Hippocampal formation (tissue), 2 donors: ENCODE data around the gene DBF4.
"Not testable (repeated sequence)": the region's sequence is repeated elsewhere in the genome, so short reads cannot be mapped to it uniquely, and the experiment has no call there.

ENCODE experiments used
- DNase-seq, 2 donors: peaks; one replicate each; lab custom pipeline; 2025; lab: John Stamatoyannopoulos, UW

DBF4 gene, protein sequence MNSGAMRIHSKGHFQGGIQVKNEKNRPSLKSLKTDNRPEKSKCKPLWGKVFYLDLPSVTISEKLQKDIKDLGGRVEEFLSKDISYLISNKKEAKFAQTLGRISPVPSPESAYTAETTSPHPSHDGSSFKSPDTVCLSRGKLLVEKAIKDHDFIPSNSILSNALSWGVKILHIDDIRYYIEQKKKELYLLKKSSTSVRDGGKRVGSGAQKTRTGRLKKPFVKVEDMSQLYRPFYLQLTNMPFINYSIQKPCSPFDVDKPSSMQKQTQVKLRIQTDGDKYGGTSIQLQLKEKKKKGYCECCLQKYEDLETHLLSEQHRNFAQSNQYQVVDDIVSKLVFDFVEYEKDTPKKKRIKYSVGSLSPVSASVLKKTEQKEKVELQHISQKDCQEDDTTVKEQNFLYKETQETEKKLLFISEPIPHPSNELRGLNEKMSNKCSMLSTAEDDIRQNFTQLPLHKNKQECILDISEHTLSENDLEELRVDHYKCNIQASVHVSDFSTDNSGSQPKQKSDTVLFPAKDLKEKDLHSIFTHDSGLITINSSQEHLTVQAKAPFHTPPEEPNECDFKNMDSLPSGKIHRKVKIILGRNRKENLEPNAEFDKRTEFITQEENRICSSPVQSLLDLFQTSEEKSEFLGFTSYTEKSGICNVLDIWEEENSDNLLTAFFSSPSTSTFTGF

DNA sequence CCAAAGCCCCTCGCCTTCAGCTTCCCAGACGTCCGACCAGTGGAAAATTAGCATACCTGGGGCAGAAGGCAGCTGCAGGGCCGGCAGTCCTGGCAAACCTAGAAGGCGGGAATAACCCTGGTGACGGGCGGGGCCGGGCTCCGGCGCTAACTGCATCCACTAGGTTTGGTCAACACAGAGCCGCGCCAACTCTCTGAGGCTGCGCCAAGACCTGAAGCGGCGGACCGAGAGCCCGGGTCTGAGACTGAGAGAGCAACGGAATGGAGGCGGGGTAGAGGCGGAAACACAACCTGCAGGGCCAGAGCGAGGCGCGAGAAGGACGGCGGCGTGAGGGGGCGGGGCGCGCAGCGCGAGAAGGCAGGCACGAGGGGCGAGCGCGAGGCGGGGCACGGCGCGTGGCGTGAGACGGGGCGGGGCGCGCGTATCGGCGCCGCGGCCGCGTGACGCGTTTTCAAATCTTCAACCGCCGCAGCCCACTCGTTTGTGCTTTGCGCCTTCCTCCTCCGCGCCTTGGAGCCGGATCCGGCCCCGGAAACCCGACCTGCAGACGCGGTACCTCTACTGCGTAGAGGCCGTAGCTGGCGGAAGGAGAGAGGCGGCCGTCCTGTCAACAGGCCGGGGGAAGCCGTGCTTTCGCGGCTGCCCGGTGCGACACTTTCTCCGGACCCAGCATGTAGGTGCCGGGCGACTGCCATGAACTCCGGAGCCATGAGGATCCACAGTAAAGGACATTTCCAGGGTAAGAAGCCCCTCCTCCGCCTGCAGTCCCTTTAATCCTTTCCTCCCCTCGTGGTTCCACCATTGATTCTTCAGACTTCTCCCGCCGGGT lies at the start of gene DBF4, which contains the start of gene SLC25A40:
Gene DBF4 (plus strand): TSS at position 454 of the 829 bp plus-strand sequence. CDS start 240 bp downstream, at position 694.
Gene SLC25A40 (minus strand): TSS at position 321 of the 829 bp plus-strand sequence. CDS start 17,633 bp downstream, outside the sequence.
- peak; percentile 83 to 90 for DNase-seq

GRCh38 chr7:87828383-87828782 lies 47.9 kb upstream of the DBF4 start:
- not testable (repeated sequence) for DNase-seq

- no peak for DNase-seq
These were observed 45.2 kb upstream of the DBF4 start for GRCh38 chr7:87831097-87831496.

- DNase-seq = no peak
These were observed 43.2 kb upstream of the DBF4 start for GRCh38 chr7:87833130-87833529.

DNA sequence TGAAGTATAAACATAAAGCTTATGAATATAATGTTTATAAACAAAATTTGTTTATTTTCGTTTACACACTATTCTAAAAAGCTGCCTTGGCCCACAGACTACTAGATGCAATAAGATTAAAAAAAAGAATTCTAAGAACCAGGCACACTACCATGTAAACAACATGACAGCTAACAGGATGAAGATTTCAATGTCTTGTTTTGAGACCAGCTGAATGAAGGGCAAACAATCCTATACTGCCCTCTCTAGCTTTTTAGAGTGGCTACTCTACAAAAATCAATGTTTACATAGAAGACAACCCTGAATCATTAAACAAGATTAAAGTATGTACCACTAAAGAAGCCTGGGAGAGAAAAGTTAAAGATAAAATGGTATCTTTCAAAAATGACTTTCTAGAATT lies 38.7 kb upstream of the DBF4 start:
- DNase-seq = no peak

DNA sequence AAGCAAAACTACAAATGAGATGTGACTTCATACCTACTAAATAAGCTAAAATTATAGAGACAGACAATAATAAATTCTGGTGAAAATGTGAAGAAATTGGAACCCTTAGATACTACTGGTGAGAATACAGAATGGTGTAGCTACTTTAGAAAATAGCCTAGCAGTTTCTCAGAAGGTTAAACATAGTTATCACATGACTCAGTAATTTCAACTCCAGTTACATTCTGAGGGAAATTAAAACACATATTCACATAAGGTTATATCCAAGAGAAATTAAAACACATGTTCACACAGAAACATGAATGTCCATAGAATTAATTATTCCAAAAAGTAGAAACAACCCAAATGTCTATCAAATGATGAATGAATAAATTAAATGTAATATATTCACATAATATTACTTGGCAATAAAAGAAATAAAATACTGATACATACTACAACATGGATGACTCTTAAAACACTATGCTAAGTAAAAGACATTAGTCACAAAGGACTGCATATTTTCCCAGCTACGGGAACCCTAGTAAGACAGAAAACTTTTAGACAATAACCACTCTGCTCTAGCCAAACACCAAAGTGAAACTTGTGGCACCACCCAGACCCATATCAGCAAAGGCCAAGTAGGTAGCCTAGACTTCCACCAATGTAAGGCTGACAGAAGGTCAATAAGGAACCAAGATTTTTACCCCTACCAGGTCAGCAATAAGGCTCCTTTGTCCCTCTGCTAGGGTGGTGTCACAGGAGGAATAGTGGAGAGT lies 25.3 kb upstream of the DBF4 start:
- no peak for DNase-seq

DNA sequence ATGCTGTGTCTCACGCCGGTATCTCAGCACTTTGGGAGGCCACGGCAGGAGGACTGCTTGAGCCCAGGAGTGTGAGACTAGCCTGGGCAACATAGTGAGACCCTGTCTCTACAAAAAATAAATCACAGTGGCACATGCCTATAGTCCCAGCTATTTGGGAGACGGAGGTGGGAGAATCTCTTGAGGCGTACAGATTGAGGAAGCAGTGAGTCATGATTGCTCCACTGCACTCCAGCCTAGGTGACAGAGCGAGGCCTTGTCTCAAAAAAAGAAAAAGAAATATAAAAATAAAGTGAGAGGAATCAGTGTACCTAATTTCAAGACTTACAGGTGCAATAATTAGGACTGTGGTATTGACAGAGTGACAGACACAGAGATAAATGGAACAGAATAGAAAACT lies 24.0 kb upstream of the DBF4 start:
- no peak for DNase-seq

GRCh38 chr7:87853237-87853864 lies 22.9 kb upstream of the DBF4 start:
- no peak for DNase-seq

DNA sequence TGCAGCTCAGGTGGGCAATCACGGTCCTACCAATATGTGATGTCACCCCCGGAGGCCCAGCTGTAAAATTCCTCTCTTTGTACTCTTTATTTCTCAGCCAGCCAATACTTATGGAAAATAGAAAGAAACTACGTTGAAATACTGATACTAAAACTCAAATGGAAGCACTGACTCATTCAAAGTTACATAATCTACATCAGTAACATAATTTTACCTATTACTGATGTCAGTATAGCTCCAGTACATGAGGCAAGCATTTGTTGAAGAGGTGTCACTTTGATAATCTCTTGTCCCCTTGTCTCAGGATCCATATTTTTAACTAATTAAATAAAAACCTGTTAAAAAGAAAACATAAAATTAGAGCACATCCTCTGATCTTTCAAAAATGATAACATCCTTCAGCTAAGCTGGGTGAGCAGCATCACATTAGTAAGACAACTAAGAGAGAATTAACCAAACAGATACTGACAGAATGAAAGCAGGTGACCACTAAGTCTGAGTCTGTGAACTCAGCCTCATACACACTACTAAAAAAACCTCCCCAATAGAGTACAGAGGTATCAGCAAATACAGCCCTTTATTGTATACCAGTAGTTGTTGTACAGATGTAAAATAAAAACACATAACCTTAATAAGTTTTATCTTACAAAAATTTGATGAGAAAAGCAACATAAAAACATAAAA lies 17.7 kb upstream of the DBF4 start:
- DNase-seq = no peak

DNA sequence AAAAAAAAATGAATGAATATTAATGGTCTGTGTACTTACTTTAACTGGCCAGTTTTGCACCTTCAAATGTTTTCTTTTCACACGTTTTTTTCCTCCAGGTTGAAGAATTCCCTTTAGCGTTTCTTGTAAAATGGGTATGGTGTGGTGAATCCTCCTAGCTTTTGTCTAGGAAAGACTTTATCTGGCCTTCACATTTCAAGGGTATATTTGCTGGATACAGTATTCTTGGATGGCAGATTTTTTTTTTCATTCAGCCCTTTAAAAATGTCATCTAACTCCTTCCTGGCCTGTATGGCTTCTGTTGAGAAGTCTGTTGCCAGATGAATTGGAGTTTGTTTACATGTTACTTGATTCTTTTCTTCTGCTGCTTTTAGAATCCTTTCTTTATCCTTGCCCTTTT lies 10.2 kb upstream of the DBF4 start:
- no peak for DNase-seq

DNA sequence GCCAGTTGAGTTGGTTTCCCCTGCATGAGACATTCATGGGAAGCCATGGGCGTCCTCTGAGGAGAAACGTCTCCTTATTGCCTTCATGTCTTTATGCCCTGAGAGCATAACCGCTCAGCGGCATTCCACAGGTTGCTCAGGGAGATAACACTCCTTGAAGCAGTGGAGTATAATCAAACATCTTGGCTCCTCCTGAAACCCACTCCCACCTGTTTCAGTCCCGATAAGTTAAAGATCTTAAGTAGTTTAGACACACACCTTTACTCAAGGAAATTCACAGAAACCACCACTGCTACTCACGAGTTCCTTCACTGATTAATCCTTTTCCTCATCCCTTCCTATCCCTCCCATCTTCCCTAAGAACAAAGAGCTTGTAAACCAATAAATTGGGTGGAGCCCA lies 9.8 kb upstream of the DBF4 start:
- not testable (repeated sequence) for DNase-seq

GRCh38 chr7:87870471-87870870 lies 5.8 kb upstream of the DBF4 start:
- DNase-seq = no peak

- DNase-seq = no peak
These were observed 3.9 kb upstream of the DBF4 start for GRCh38 chr7:87872346-87872745.

DNA sequence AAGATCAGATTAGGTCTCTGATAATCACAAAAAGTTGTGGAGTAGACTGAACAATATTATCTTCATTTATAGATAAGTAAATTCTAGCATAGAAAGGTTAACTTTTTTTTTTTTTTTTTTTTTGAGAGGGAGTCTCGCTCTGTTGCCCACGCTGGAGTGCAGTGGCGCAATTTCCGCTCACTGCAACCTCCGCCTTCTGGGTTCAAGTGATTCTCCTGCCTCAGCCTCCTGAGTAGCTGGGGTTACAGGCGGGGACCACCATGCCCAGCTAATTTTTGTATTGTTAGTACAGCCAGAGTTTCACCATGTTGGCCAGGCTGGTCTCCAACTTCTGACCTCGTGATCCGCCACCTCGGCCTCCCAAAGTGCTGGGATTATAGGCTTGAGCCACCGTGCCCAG lies 3.0 kb upstream of the DBF4 start:
- not testable (repeated sequence) for DNase-seq

DNA sequence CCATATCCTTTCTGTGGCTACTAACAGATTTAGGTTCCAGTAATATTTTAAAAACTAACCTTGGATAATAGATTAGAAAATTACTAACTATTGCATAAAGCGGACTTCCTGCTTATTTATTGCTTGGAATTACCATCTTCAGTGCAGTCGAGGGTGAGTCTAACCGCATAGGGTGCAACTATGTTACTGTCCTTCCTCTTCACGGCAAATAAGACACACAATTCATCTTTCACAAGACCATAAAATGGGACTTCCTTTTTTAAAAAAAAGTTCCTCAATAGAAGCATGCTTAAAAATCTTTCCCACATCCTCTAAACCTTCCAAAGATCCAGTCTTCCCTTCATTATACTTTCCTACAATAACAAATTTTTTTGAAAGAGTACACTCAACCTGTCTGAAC lies 2.2 kb upstream of the DBF4 start:
- DNase-seq = no peak

GRCh38 chr7:87875151-87876039 lies 898 bp upstream of the DBF4 start:
- DNase-seq = peak in 1 of 2 donors; percentile 10

GRCh38 chr7:87876869-87877234 lies 559 bp downstream of the DBF4 start:
- DNase-seq = peak; percentile 8 to 51

DNA sequence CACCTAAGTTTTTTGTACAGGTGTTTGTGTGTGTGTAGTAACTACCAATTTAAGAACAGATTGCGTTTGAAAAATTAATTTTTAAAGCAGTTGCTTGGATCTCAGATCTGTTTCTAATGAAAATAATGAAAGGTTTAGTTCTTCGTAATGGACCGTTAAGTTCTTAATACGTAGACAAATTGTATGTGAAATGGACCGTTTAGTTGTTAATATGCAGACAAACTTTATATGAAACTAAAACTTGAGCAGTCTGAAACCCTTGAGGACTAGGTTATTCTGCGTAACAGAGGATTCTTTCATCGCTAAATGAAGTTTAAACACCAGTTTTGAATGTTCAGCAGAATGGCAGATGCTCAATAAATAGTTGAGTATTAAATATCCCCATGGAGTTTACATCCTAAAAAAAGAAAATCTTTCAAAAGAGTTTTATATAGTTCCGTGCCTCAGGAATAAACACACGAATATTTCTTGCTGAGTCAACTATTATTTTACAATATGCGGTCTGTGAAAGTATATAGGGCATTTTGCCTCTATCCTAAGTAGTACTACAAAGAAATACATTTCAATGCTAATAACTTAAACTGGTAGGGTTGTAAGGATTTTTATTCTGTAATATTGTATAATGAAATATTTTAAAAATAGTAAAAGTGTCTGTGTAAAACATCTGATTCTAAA lies 1.2 kb downstream of the DBF4 start:
- no peak for DNase-seq

DNA sequence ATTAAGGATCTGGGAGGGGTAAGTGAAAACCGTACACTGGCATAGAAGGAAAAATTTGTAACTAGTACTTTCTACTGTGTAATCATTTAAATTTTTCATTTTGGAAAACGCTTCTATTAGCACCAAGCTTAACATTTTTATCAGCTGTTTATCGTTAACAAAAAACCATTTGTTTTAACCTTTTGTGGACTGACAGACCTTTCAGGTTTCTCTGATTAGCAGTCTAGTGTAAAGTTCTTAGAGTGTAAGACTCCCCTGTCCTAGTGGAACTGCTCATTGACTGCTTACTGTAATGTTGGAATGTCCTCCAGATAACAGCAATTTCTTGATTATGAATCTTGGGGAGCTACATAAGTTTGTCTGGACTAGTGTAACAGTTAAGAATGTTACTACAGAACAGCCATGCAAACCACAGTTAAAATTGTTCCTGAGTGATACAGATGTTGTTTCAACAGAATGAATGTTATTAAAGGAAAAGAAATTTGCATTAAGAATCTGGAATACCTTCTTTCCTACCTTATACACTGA lies 2.0 kb downstream of the DBF4 start:
- no peak for DNase-seq
